ENCODE results near the gene OSTF1.

The OSTF1 gene

DNA sequence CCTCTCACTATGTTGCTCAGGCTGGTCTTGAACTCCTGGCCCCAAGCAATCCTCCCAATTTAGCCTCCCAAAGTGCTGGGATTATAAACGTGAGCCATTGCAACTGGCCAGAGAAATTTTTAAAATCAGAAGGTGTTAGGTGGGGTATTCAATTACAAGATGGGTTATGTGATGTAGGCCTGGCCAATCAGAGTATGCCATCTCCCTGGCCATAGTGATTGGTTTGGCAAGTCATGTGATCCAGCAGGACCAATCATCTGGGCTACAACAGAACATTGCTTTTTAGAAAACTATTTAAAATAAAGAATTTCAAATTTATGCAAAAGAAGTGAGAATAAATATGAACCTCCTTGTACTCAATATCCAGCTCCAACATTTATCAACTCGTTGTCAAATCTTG lies 22.8 kb upstream of the OSTF1 start:
- no peak overlapping the region for H3K4me3 ChIP-seq (replicated peaks; ENCODE audit: low read depth, low read length)
- DNase-seq (ENCODE audit: extremely low read depth, low read depth) = no peak
- TF ChIP-seq, protein P1, sequence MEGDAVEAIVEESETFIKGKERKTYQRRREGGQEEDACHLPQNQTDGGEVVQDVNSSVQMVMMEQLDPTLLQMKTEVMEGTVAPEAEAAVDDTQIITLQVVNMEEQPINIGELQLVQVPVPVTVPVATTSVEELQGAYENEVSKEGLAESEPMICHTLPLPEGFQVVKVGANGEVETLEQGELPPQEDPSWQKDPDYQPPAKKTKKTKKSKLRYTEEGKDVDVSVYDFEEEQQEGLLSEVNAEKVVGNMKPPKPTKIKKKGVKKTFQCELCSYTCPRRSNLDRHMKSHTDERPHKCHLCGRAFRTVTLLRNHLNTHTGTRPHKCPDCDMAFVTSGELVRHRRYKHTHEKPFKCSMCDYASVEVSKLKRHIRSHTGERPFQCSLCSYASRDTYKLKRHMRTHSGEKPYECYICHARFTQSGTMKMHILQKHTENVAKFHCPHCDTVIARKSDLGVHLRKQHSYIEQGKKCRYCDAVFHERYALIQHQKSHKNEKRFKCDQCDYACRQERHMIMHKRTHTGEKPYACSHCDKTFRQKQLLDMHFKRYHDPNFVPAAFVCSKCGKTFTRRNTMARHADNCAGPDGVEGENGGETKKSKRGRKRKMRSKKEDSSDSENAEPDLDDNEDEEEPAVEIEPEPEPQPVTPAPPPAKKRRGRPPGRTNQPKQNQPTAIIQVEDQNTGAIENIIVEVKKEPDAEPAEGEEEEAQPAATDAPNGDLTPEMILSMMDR (IDR thresholded peaks at IDR 0.05; ENCODE audit: low read depth, low read length, missing control alignments) = no peak

DNA sequence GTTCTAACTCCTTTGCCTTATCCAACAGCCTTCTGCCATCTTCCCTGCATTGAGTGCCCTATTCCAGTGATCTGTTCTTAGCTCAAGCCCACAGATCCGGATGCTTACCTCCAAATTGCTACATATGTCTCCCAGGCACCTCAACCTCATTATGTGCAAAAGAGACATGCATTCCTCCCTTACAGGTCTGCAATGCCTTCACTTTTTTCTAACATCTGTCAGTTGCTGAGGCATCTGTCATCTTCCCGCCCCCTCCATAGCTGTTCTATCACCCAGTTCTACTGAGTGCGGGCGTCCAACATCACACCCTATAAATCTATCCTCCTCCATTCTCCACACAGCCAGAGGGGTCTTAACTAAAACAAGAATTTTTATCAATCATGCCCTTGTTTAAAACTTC lies 20.4 kb upstream of the OSTF1 start:
- DNase-seq (ENCODE audit: extremely low read depth, low read depth) = no peak
- no peak overlapping the region for H3K4me3 ChIP-seq (replicated peaks; ENCODE audit: low read depth, low read length)
- TF ChIP-seq, protein P1 (IDR thresholded peaks at IDR 0.05; ENCODE audit: low read depth, low read length, missing control alignments) = no peak

DNA sequence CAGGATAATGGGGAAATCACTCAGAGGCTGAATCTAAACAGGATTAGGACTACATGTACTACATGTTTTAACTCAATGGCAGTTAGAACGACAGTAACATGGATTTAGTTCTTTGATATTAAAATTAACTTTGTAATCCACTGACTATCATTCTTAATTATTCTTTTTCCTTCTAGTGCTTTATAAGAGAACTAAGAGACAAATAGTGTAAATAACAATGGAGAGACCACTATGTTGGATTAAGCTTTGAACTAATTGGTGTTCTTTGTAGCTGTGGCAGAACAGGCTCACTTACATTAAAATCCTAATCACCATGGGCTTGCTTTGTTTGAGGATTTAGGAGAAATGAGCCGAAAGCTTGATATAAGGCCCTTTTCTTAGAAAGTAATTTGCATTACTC lies 19.1 kb upstream of the OSTF1 start:
- no peak overlapping the region for H3K4me3 ChIP-seq (replicated peaks; ENCODE audit: low read depth, low read length)
- no peak for DNase-seq (ENCODE audit: extremely low read depth, low read depth)
- TF ChIP-seq, protein P1 (IDR thresholded peaks at IDR 0.05; ENCODE audit: low read depth, low read length, missing control alignments) = no peak

DNA sequence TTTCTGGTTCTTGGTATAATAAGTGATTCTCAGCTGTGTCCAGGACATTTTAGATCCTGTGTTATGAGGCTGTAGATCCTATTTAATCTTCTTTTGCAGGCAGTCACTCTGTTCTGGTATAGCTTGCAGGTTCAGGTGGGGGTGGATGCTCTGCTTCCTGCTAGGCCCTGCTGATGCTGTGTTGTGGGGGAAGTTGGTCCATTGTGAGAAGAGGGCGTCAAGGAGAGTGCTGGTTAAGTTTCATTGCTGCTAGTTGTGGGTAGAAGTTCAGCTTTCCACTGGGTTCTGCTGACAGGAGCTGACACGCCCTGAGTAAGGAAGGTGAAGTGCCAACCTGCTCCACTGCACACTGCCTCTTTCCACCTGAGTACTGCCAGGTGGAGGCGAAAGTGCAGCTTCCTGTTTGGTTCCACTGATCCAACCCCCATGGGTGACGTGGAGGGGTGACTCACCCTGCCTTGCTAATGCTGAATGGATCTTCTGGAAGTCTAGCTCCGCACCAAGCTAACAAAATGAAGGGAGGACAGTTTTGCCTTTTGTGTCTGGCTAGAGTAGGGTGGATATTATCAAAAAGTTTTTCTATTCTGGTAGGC lies 16.7 kb upstream of the OSTF1 start:
- TF ChIP-seq, protein P1 (IDR thresholded peaks at IDR 0.05; ENCODE audit: low read depth, low read length, missing control alignments) = no peak
- H3K4me3 ChIP-seq (replicated peaks; ENCODE audit: low read depth, low read length) = no peak overlapping the region
- no peak for DNase-seq (ENCODE audit: extremely low read depth, low read depth)

DNA sequence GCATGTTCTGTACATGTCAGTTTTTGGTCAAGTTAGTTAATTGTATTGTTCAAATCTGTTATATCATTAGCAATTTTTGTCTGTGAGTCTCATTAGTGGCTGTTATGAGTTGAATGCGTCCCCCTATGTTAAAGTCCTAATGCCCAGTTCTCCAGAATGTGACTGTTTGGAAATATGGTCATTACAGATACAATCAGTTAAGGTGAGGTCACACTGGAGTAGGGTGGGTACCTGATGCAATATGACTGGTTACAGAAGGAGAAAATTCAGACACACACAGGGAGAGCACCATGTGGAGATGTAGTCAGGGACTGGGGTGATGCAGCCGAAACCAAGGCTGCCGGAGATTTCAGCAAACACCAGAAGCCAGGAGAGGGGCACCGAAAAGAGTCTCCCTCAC lies 15.4 kb upstream of the OSTF1 start:
- TF ChIP-seq, protein P1 (IDR thresholded peaks at IDR 0.05; ENCODE audit: low read depth, low read length, missing control alignments) = no peak
- DNase-seq (ENCODE audit: extremely low read depth, low read depth) = no peak

DNA sequence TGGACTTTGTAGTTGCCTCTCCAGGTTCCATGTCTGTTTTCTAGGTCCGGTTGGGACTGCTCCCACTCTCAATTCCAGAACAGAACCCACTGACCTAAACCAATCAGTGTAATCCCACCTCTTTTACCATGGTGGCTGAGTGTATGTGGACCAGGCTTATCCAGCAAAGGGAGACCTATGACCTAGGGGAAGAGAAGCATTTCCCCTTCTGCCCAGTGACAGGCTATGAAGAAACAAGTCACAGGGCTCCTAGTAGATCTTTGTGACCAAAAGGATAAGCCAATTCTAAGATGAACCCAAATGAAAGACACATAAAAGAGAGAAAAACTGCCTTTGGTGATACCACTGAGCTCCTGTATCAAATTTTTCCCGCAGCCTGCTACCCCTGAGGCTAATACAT lies 6.7 kb upstream of the OSTF1 start:
- no peak for DNase-seq (ENCODE audit: extremely low read depth, low read depth)
- TF ChIP-seq, protein P1 (IDR thresholded peaks at IDR 0.05; ENCODE audit: low read depth, low read length, missing control alignments) = no peak
- no peak overlapping the region for H3K4me3 ChIP-seq (replicated peaks; ENCODE audit: low read depth, low read length)

More for the DNA sequence above, 15.4 kb upstream of the OSTF1 start:
- H3K4me3 ChIP-seq (replicated peaks; ENCODE audit: low read depth, low read length) = no peak overlapping the region

Measured in HFF-Myc (cell line).